ENCODE results near the gene P4HTM. TPM values are rescaled to one million over a fixed set of nuclear protein-coding genes. Genes with fewer than 3 reads are reported as not detected.

P4HTM gene
- total RNA-seq, 3 donors from 2014 or later: 29.9 to 59.7 (median 58.7) TPM

DNA sequence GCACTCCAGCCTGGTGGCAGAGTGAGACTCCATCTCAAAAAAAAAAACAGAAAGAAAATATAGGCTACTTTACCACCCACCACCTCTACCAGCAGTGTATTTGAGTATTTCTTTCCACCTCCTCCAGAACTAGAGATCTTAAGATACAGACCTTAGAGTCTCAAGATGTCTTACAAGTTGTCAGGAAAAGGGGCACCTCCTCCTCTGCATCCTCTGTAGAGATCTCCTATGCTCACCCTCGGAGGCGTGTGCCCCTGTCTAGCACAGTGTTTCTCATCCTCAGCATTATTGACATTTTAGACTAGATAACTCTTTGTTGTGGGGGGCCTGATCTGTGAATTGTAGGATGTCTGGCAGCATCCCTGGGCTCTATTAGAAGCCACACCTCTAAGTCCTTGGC, 27.7 kb upstream of the P4HTM start:
- no peak for DNase-seq (ENCODE audit: low spot score in 2 of 2)
- intact Hi-C loops (cut with DNase I; ENCODE audit: low total_unique reads): no loop called here

DNA sequence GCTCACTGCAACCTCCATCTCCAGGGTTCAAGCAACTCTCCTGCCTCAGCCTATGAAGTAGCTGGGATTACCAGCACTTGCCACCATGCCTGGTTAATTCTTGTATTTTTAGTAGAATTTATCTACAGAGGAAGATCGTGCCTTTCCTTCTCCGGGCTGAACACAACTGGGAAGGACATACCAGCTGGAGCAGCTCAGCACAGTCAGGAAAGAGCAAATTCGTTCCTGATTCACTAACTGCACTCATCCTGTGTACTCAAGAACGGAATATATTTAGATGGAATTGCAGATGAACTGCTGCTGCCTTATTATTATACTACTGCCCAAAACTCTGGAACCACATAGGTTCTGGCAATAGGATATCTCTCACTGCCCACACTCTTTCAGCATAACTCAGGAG, 27.1 kb upstream of the P4HTM start:
- H3K4me3 ChIP-seq: no peak overlapping the region

More for the DNA sequence above, 27.7 kb upstream of the P4HTM start:
- Histone ChIP-seq H3K4me1 (no peaks in the 10 kb centered on the region), H3K4me3 (no peak overlapping the region), H3K27ac (no peak overlapping the region), H3K36me3 (no peaks in the 10 kb centered on the region), H3K27me3 (no peaks in the 10 kb centered on the region), H3K9me3 (no peaks in the 10 kb centered on the region)
- TF ChIP-seq, protein P1, sequence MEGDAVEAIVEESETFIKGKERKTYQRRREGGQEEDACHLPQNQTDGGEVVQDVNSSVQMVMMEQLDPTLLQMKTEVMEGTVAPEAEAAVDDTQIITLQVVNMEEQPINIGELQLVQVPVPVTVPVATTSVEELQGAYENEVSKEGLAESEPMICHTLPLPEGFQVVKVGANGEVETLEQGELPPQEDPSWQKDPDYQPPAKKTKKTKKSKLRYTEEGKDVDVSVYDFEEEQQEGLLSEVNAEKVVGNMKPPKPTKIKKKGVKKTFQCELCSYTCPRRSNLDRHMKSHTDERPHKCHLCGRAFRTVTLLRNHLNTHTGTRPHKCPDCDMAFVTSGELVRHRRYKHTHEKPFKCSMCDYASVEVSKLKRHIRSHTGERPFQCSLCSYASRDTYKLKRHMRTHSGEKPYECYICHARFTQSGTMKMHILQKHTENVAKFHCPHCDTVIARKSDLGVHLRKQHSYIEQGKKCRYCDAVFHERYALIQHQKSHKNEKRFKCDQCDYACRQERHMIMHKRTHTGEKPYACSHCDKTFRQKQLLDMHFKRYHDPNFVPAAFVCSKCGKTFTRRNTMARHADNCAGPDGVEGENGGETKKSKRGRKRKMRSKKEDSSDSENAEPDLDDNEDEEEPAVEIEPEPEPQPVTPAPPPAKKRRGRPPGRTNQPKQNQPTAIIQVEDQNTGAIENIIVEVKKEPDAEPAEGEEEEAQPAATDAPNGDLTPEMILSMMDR (IDR thresholded peaks at IDR 0.05): no peak
- TF ChIP-seq POLR2AphosphoS5 (IDR thresholded peaks at IDR 0.05) (no peak), POLR2A (IDR thresholded peaks at IDR 0.05) (no peak)

DNA sequence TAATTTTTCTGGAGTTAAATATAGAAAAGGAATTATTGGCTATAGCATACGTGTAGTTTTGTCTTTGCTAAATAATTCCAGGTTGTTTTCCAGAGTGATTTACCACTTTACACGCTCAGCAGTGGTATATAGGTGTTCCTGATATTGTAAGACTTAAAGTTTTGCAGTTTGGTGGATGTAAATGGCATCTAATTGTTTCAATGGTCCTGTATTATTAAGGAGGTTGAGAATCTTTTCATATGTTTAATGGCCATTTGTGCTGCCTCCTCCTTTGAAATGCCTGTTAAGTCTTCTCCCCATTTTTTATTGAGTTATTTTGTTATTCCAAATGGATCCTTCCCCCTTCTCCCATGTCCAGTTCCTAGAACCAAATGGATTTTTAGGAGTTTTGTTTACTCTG, 26.4 kb upstream of the P4HTM start:
- Histone ChIP-seq H3K4me1 (no peaks in the 10 kb centered on the region), H3K36me3 (no peaks in the 10 kb centered on the region), H3K27me3 (no peaks in the 10 kb centered on the region), H3K4me3 (no peak overlapping the region), H3K9me3 (no peaks in the 10 kb centered on the region), H3K27ac (no peak overlapping the region)
- intact Hi-C loops (cut with DNase I; ENCODE audit: low total_unique reads): no loop called here
- DNase-seq (ENCODE audit: low spot score in 2 of 2): no peak
- TF ChIP-seq POLR2A (IDR thresholded peaks at IDR 0.05) (no peak), POLR2AphosphoS5 (IDR thresholded peaks at IDR 0.05) (no peak)
- TF ChIP-seq, protein P1 (IDR thresholded peaks at IDR 0.05): no peak

More for the DNA sequence above, 27.1 kb upstream of the P4HTM start:
- Histone ChIP-seq H3K36me3 (no peaks in the 10 kb centered on the region), H3K27me3 (no peaks in the 10 kb centered on the region), H3K4me1 (no peaks in the 10 kb centered on the region), H3K9me3 (no peaks in the 10 kb centered on the region), H3K27ac (no peak overlapping the region)
- intact Hi-C loops (cut with DNase I; ENCODE audit: low total_unique reads): no loop called here
- TF ChIP-seq, protein P1 (IDR thresholded peaks at IDR 0.05): no peak
- TF ChIP-seq POLR2A (IDR thresholded peaks at IDR 0.05) (no peak), POLR2AphosphoS5 (IDR thresholded peaks at IDR 0.05) (no peak)
- no peak for DNase-seq (ENCODE audit: low spot score in 2 of 2)

DNA sequence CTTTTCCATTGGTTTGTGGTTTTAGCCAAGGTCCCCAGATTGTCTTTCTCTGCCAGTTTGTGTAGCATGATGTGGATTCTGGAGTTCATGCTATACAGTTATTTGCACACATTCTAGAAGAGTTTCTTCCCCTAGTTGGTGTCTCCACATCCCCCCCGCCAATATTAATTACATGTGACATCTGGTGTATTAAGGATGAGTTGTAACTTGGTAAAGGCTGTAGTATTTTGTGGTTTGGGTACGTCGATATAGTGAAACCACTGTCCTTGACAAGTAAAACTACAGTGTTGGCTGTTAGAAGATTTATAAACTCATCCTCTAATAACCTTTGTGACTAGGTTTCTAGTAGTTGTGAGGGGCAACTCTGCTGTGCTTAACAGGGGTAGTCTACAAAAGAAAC, 23.7 kb upstream of the P4HTM start:
- TF ChIP-seq, protein P1 (IDR thresholded peaks at IDR 0.05): no peak
- no peak for TF ChIP-seq POLR2A (IDR thresholded peaks at IDR 0.05)
- no peak for TF ChIP-seq POLR2AphosphoS5 (IDR thresholded peaks at IDR 0.05)
- DNase-seq (ENCODE audit: low spot score in 2 of 2): no peak
- H3K36me3 ChIP-seq: no peaks in the 10 kb centered on the region
- H3K4me3 ChIP-seq: no peak overlapping the region
- intact Hi-C loops (cut with DNase I; ENCODE audit: low total_unique reads): no loop called here
- H3K27me3 ChIP-seq: no peaks in the 10 kb centered on the region
- H3K27ac ChIP-seq: no peak overlapping the region
- no peaks in the 10 kb centered on the region for H3K4me1 ChIP-seq
- H3K9me3 ChIP-seq: no peaks in the 10 kb centered on the region

DNA sequence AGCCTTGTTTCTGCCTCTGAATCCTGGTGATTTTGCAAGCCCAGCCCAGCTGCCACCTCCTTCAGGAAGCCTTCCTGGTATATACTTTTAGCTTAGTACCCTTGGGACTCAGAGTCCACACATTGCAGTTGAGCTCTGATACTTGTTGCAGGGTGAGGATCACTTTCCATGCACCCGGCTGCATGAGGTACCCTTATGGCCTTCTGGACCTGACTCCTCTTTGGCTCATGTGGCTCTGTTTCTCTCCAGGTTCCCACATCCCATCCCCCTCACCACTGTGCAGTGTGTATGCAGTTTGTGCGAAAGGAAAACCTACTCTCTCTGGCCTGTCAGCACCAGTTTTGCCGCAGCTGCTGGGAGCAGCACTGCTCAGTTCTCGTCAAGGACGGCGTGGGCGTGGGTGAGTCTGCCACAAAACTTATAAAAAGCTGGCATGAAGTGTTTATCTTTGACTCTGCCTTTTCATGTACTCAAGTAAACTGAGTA, 23.1 kb upstream of the P4HTM start:
- Histone ChIP-seq H3K4me1 (no peaks in the 10 kb centered on the region), H3K9me3 (no peaks in the 10 kb centered on the region), H3K4me3 (no peak overlapping the region), H3K27me3 (no peaks in the 10 kb centered on the region), H3K27ac (no peak overlapping the region), H3K36me3 (no peaks in the 10 kb centered on the region)
- TF ChIP-seq POLR2AphosphoS5 (IDR thresholded peaks at IDR 0.05) (no peak), POLR2A (IDR thresholded peaks at IDR 0.05) (no peak)
- TF ChIP-seq, protein P1 (IDR thresholded peaks at IDR 0.05): no peak
- intact Hi-C loops (cut with DNase I; ENCODE audit: low total_unique reads): no loop called here
- DNase-seq (ENCODE audit: low spot score in 2 of 2): no peak
